Breast epithelium (tissue), 3 donors: ENCODE results near the gene CLCN2.

Experiments
- POLR2A ChIP-seq: fragments of 450-650 bp; IDR thresholded peaks from one replicate; pipeline ENCODE4 v1.6.1; 2016; ENCODE audit warnings: antibody characterized with exemption, mild to moderate bottlenecking, moderate library complexity
- POLR2AphosphoS5 ChIP-seq, 3 donors: sonication (generic); formaldehyde crosslinking; IDR thresholded peaks; one replicate each; pipeline ENCODE4 v1.6.1; 2017; ENCODE audit warnings: antibody characterized with exemption in 3 of 3
- TF ChIP-seq, protein P1 (sequence below), 3 donors: fragments of 450-650 bp; IDR thresholded peaks; one replicate each; pipeline ENCODE4 v1.5.1; 2016 to 2017; ENCODE audit warnings: antibody characterized with exemption in 3 of 3, mild to moderate bottlenecking in 3 of 3, moderate library complexity in 3 of 3

DNA sequence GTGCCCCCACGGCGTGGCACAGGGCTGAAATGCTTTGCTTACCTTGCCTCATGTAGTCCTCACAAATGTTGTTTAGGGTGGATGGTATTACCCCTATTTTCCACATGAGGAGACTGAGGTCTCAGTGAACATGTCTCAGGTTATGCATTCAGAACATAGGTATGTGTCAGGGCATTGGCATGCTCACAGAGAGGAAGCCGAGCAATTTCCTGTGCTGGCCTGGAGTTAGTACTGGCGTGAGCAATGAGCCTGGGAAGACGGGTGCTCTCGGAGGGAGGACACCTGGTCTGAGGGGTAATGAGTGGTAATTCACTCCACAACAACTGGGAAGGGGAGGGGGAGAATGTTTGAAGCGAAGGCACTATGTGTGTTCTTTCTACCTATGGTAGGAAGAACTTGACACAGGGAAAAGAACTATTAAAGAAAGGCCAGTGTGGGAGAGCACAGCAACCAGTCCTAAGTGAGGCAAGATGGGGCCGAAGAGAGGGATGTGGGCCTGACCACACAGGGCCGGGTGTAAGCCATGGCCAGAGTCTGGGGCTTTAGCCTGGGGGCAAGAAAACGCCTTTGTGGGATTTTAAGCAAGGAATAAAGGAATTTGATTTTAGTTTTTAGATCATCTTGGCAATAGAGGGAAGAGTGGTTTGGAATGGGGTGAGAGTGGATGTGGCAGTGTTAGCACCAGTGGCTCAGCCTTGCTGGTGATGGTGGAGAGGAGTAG lies 28.9 kb downstream of the CLCN2 start:
- TF ChIP-seq POLR2A (no peak), POLR2AphosphoS5 (IDR thresholded peaks at IDR 0.05) (peak in 1 of 3 donors; percentile 41)
- TF ChIP-seq, protein P1, sequence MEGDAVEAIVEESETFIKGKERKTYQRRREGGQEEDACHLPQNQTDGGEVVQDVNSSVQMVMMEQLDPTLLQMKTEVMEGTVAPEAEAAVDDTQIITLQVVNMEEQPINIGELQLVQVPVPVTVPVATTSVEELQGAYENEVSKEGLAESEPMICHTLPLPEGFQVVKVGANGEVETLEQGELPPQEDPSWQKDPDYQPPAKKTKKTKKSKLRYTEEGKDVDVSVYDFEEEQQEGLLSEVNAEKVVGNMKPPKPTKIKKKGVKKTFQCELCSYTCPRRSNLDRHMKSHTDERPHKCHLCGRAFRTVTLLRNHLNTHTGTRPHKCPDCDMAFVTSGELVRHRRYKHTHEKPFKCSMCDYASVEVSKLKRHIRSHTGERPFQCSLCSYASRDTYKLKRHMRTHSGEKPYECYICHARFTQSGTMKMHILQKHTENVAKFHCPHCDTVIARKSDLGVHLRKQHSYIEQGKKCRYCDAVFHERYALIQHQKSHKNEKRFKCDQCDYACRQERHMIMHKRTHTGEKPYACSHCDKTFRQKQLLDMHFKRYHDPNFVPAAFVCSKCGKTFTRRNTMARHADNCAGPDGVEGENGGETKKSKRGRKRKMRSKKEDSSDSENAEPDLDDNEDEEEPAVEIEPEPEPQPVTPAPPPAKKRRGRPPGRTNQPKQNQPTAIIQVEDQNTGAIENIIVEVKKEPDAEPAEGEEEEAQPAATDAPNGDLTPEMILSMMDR (IDR thresholded peaks at IDR 0.05) = no peak
